ENCODE results near the gene NTN3.

- TF ChIP-seq, protein P1, sequence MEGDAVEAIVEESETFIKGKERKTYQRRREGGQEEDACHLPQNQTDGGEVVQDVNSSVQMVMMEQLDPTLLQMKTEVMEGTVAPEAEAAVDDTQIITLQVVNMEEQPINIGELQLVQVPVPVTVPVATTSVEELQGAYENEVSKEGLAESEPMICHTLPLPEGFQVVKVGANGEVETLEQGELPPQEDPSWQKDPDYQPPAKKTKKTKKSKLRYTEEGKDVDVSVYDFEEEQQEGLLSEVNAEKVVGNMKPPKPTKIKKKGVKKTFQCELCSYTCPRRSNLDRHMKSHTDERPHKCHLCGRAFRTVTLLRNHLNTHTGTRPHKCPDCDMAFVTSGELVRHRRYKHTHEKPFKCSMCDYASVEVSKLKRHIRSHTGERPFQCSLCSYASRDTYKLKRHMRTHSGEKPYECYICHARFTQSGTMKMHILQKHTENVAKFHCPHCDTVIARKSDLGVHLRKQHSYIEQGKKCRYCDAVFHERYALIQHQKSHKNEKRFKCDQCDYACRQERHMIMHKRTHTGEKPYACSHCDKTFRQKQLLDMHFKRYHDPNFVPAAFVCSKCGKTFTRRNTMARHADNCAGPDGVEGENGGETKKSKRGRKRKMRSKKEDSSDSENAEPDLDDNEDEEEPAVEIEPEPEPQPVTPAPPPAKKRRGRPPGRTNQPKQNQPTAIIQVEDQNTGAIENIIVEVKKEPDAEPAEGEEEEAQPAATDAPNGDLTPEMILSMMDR (IDR thresholded peaks at IDR 0.05) = no peak
- TF ChIP-seq POLR2A (IDR thresholded peaks at IDR 0.05) = no peak
Observed at GRCh38 chr16:2511996-2512734, 41.1 kb downstream of the NTN3 start.
